SU-DHL-6 (cell line): Measurements from ENCODE around the gene UPK1B.
"Not testable (repeated sequence)": the region's sequence is repeated elsewhere in the genome, so short reads cannot be mapped to it uniquely, and the experiment has no call there.

Source experiments
- H2AFZ ChIP-seq: fragments of 200-600 bp; sonication (generic); 2 replicates; pipeline ENCODE4 v1.6.1; 2014; ENCODE audit warnings: low read depth, mild to moderate bottlenecking, moderate library complexity, mixed read lengths, antibody characterized with exemption, low read length; ENCODE audit not compliant: severe bottlenecking
- H3F3A ChIP-seq: fragments of 200-600 bp; shearing (Covaris generic); 2 replicates; pipeline ENCODE4 v1.6.0; 2016; ENCODE audit warnings: antibody characterized with exemption, mild to moderate bottlenecking; ENCODE audit not compliant: insufficient read depth
- H3K27ac ChIP-seq: fragments of 200-600 bp; sonication (generic); 2 replicates; pipeline ENCODE4 v1.5.1; 2016; ENCODE audit warnings: low read depth, mild to moderate bottlenecking, low read length, moderate library complexity, mixed read lengths
- H3K27me3 ChIP-seq: fragments of 200-600 bp; sonication (generic), shearing (Covaris generic); 2 replicates; pipeline ENCODE4 v1.6.0; 2014; ENCODE audit warnings: mild to moderate bottlenecking, low read length
- H3K36me3 ChIP-seq: fragments of 200-600 bp; sonication (generic); 2 replicates; pipeline ENCODE4 v1.6.1; 2014; ENCODE audit warnings: mild to moderate bottlenecking, low read length, mixed read lengths
- H3K4me2 ChIP-seq: fragments of 300-600, 200-600 bp; shearing (Covaris generic), sonication (generic); 2 replicates; pipeline ENCODE4 v1.6.0; 2014; ENCODE audit warnings: low read length, low read depth, mild to moderate bottlenecking; ENCODE audit not compliant: poor library complexity, severe bottlenecking
- H3K4me3 ChIP-seq: fragments of 200-600 bp; sonication (generic); 2 replicates; pipeline ENCODE4 v1.5.1; 2014; ENCODE audit warnings: antibody characterized with exemption, low read length, mild to moderate bottlenecking, mixed read lengths; ENCODE audit not compliant: insufficient read depth, poor library complexity, severe bottlenecking
- H3K79me2 ChIP-seq: fragments of 200-600 bp; sonication (generic); 2 replicates; pipeline ENCODE4 v1.6.1; 2014; ENCODE audit warnings: mild to moderate bottlenecking, low read length, moderate library complexity; ENCODE audit not compliant: insufficient read depth
- H3K9ac ChIP-seq: fragments of 200-600 bp; sonication (generic); 2 replicates; pipeline ENCODE4 v1.7.0; 2014; ENCODE audit warnings: mild to moderate bottlenecking, low read length
- H3K9me2 ChIP-seq: fragments of 200-600 bp; sonication (generic); replicated peaks from 2 replicates; pipeline ENCODE4 v1.6.1; 2014; ENCODE audit warnings: low read length; ENCODE audit not compliant: insufficient read depth
- H3K9me3 ChIP-seq: fragments of 200-600 bp; sonication (generic); 2 replicates; pipeline ENCODE4 v1.6.1; 2014; ENCODE audit warnings: low read length, mixed read lengths; ENCODE audit not compliant: insufficient read depth
- H4K20me1 ChIP-seq: fragments of 200-600 bp; sonication (generic); 2 replicates; pipeline ENCODE4 v1.6.1; 2014; ENCODE audit warnings: low read depth, mild to moderate bottlenecking, antibody characterized with exemption, low read length, moderate library complexity, mixed read lengths
- EZH2phosphoT487 ChIP-seq: fragments of 200-600 bp; sonication (generic), shearing (Covaris generic); conservative IDR thresholded peaks from 2 replicates; pipeline ENCODE4 v1.6.1; 2018; ENCODE audit warnings: mild to moderate bottlenecking, antibody characterized with exemption, low read length, moderate library complexity, mixed read lengths
- TF ChIP-seq, protein P1 (sequence below): fragments of 200-600 bp; sonication (generic); IDR thresholded peaks from one replicate; pipeline ENCODE4 v1.5.1; 2017; ENCODE audit warnings: antibody characterized with exemption, mild to moderate bottlenecking, low read length, moderate library complexity; ENCODE audit not compliant: insufficient read depth, poor library complexity, severe bottlenecking

The UPK1B gene

DNA sequence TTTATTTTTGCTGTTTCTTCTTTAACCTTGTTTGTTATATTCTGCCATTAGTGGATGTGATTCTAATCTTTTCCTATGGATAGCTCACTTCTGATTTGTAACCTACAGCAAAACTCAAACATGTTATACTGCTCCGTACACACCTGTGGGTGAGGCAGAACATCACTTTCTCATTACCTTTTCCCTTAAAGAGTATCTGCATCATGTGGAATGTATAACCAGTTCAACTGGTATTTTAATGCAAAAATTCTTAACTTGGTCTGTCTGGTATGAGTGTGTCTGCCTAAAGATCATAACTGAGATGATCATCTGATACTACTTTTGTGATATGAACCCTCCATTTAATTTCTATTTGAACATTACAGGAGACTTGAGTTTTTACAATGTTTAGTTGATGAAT lies 13.0 kb upstream of the UPK1B start:
- H3K4me3 ChIP-seq: no peak overlapping the region
- H3K27me3 ChIP-seq: no peaks in the 10 kb centered on the region
- H3K4me2 ChIP-seq: no peak overlapping the region
- H3K79me2 ChIP-seq: no peaks in the 10 kb centered on the region
- H4K20me1 ChIP-seq: no peaks in the 10 kb centered on the region
- H3K36me3 ChIP-seq: no peaks in the 10 kb centered on the region
- no peak overlapping the region for H3K9ac ChIP-seq
- H3K9me3 ChIP-seq: no peaks in the 10 kb centered on the region
- H2AFZ ChIP-seq: no peak overlapping the region
- no peak overlapping the region for H3K27ac ChIP-seq
- H3F3A ChIP-seq: no peaks in the 10 kb centered on the region
- no peaks in the 10 kb centered on the region for H3K9me2 ChIP-seq
- TF ChIP-seq, protein P1, sequence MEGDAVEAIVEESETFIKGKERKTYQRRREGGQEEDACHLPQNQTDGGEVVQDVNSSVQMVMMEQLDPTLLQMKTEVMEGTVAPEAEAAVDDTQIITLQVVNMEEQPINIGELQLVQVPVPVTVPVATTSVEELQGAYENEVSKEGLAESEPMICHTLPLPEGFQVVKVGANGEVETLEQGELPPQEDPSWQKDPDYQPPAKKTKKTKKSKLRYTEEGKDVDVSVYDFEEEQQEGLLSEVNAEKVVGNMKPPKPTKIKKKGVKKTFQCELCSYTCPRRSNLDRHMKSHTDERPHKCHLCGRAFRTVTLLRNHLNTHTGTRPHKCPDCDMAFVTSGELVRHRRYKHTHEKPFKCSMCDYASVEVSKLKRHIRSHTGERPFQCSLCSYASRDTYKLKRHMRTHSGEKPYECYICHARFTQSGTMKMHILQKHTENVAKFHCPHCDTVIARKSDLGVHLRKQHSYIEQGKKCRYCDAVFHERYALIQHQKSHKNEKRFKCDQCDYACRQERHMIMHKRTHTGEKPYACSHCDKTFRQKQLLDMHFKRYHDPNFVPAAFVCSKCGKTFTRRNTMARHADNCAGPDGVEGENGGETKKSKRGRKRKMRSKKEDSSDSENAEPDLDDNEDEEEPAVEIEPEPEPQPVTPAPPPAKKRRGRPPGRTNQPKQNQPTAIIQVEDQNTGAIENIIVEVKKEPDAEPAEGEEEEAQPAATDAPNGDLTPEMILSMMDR: no peak
- TF ChIP-seq EZH2phosphoT487: no peak

DNA sequence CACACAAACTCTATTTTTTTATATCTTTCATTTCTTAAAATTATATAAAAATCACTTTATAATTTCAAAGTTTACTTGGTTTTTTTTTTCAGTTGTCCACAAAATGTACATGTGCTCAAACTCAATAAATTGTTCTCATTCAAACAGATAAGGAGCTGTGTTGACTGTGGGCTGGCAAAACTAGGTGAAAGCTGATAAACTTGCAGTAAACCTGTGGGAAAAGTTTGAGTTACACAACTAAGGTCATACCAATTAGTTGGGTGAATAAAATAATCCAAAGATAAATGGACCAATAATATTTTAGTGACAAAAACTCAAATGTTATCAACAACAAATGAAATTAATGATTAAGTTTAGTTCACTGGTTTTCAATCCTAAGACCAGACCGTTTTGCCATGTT lies 12.6 kb upstream of the UPK1B start:
- Histone ChIP-seq H4K20me1 (no peaks in the 10 kb centered on the region), H3K27me3 (no peaks in the 10 kb centered on the region), H3K27ac (no peak overlapping the region), H3K9me2 (no peaks in the 10 kb centered on the region), H3F3A (no peaks in the 10 kb centered on the region), H3K9me3 (no peaks in the 10 kb centered on the region), H3K79me2 (no peaks in the 10 kb centered on the region), H3K4me3 (no peak overlapping the region), H3K36me3 (no peaks in the 10 kb centered on the region), H3K4me2 (no peak overlapping the region), H3K9ac (no peak overlapping the region), H2AFZ (no peak overlapping the region)
- TF ChIP-seq, protein P1: no peak
- no peak for TF ChIP-seq EZH2phosphoT487

DNA sequence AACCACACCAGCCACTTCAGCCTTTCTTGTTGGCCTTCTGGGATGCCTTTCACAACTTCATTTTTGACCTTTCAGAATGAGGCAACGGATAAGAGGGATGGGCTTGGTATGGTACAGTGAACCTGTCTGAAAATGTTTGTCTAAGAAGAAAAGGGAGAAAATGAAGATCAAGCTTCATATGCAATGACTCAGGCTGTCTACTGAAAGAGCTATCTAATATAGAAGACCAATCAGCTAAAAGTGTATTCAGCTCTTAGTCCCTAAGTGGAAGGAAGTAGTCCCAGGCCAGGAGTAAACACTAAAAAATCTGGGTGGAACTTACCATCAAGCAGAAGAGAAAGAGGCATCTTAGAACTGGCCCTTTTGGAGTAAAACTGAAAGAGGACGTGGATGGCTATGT lies 12.2 kb upstream of the UPK1B start:
- Histone ChIP-seq H3K9me3 (no peaks in the 10 kb centered on the region), H3K79me2 (no peaks in the 10 kb centered on the region), H2AFZ (no peak overlapping the region), H3K9me2 (no peaks in the 10 kb centered on the region), H3K36me3 (no peaks in the 10 kb centered on the region), H3K27ac (no peak overlapping the region), H3K9ac (no peak overlapping the region), H3K27me3 (no peaks in the 10 kb centered on the region), H3K4me2 (no peak overlapping the region), H3F3A (no peaks in the 10 kb centered on the region), H3K4me3 (no peak overlapping the region), H4K20me1 (no peaks in the 10 kb centered on the region)
- TF ChIP-seq, protein P1: no peak
- TF ChIP-seq EZH2phosphoT487: no peak

DNA sequence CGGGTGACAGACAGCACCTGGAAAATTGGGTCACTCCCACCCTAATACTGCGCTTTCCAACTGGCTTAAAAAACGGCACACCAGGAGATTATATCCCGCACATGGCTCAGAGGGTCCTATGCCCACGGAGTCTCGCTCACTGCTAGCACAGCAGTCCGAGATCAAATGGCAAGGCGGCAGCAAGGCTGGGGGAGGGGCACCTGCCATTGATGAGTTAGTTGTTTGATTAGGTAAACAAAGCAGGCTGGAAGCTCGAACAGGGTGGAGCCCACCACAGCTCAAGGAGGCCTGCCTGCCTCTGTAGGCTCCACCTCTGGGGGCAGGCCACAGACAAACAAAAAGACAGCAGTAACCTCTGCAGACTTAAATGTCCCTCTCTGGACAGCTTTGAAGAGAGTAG lies 8.7 kb upstream of the UPK1B start:
- H4K20me1 ChIP-seq, H2AFZ ChIP-seq, H3F3A ChIP-seq, H3K27ac ChIP-seq, H3K27me3 ChIP-seq, H3K4me3 ChIP-seq, H3K79me2 ChIP-seq, H3K9me2 ChIP-seq, H3K9ac ChIP-seq, H3K36me3 ChIP-seq, H3K4me2 ChIP-seq, H3K9me3 ChIP-seq: not testable (repeated sequence)
